H1 (cell line): ENCODE results near the gene STRA8. TPM values are rescaled to one million over a fixed set of nuclear protein-coding genes. Genes with fewer than 3 reads are reported as not detected.

ENCODE experiments used
- CTCF ChIA-PET: fragments of 300-600 bp; sonication (Branson Sonifier 250); formaldehyde crosslinking; loops from one replicate; lab custom pipeline; 2021; ENCODE audit not compliant: partially characterized antibody; lab: Charles Lee
- POLR2A ChIA-PET: fragments of 300-600 bp; sonication (Branson Sonifier 250); formaldehyde crosslinking; loops from one replicate; lab custom pipeline; 2021; ENCODE audit warnings: inconsistent platforms; ENCODE audit not compliant: partially characterized antibody; lab: Charles Lee
- DNase-seq, 2 experiments: peaks; one replicate each; pipeline versions ENCODE4 v3.0.0 to v3.0.0-alpha.2; 2010 to 2022; ENCODE audit warnings: low spot score in 2 of 2, low read depth in 1 of 2, mixed read lengths in 1 of 2
- FAIRE-seq: peaks from 2 replicates; lab custom pipeline; 2011; peaks lifted over from hg19 to GRCh38; lab: Jason Lieb, UNC
- H2AFZ ChIP-seq: 2 replicates; pipeline ENCODE4 v1.8.1; 2012; ENCODE audit warnings: low read length, inconsistent platforms
- H2AK5ac ChIP-seq: 2 replicates; pipeline ENCODE4 v1.6.1; 2013; ENCODE audit warnings: low read depth, low read length
- H2BK120ac ChIP-seq: replicated peaks from 2 replicates; pipeline ENCODE3; 2013; ENCODE audit warnings: low read depth, low read length, inconsistent platforms
- H2BK12ac ChIP-seq: 2 replicates; pipeline ENCODE4 v1.6.1; 2013; ENCODE audit warnings: low read depth, low read length
- H2BK15ac ChIP-seq: 2 replicates; pipeline ENCODE4 v1.6.1; 2013; ENCODE audit warnings: low read length
- H2BK20ac ChIP-seq: 2 replicates; pipeline ENCODE4 v1.6.1; 2013; ENCODE audit warnings: low read length
- H2BK5ac ChIP-seq: 2 replicates; pipeline ENCODE4 v1.6.1; 2013; ENCODE audit warnings: low read depth, low read length
- H3K14ac ChIP-seq: 2 replicates; pipeline ENCODE4 v1.6.1; 2013; ENCODE audit warnings: inconsistent platforms; ENCODE audit not compliant: insufficient read length
- H3K18ac ChIP-seq: 2 replicates; pipeline ENCODE4 v1.6.1; 2013; ENCODE audit warnings: low read length; ENCODE audit errors: extremely low read depth
- H3K23ac ChIP-seq: 2 replicates; pipeline ENCODE4 v1.6.1; 2013; ENCODE audit warnings: inconsistent platforms; ENCODE audit not compliant: insufficient read length
- H3K23me2 ChIP-seq: 2 replicates; pipeline ENCODE4 v1.6.1; 2013; ENCODE audit warnings: low read depth, low read length
- H3K27ac ChIP-seq: 2 replicates; pipeline ENCODE4 v1.6.1; 2011; ENCODE audit warnings: low read depth, low read length, inconsistent platforms
- H3K27me3 ChIP-seq, 4 experiments: replicated peaks in 1 of 4; 1 replicate in 1 of 4; 2 replicates in 3 of 4; pipeline versions ENCODE4 v1.6.1 to v1.8.1; 2011 to 2013; ENCODE audit warnings: low read length in 3 of 4, mild to moderate bottlenecking in 3 of 4, inconsistent platforms in 2 of 4, mixed read lengths in 2 of 4, moderate library complexity in 1 of 4; ENCODE audit not compliant: control insufficient read depth in 3 of 4, insufficient read depth in 3 of 4; ENCODE audit errors: extremely low read depth in 1 of 4
- H3K36me3 ChIP-seq, 4 experiments: 2 replicates each; pipeline versions ENCODE4 v1.6.1 to v1.8.1; 2011 to 2013; ENCODE audit warnings: mild to moderate bottlenecking in 4 of 4, low read length in 3 of 4, moderate library complexity in 2 of 4, control low read depth in 1 of 4, inconsistent platforms in 1 of 4; ENCODE audit not compliant: insufficient read depth in 4 of 4, control insufficient read depth in 2 of 4
- H3K4ac ChIP-seq: replicated peaks from 2 replicates; pipeline ENCODE3; 2013; ENCODE audit warnings: low read length, low read depth, mixed read lengths, inconsistent platforms; ENCODE audit not compliant: insufficient read length
- H3K4me1 ChIP-seq, 4 experiments: replicated peaks in 1 of 4; 1 replicate in 1 of 4; 2 replicates in 3 of 4; pipeline versions ENCODE4 v1.6.1 to v1.8.1; 2011 to 2013; ENCODE audit warnings: low read length in 3 of 4, inconsistent platforms in 2 of 4, mixed read lengths in 1 of 4; ENCODE audit not compliant: insufficient read depth in 4 of 4, control insufficient read depth in 3 of 4
- H3K4me2 ChIP-seq, 2 experiments: 2 replicates each; pipeline versions ENCODE4 v1.6.1 to v1.8.1; 2011 to 2013; ENCODE audit warnings: low read depth in 2 of 2, low read length in 2 of 2, control low read depth in 1 of 2, inconsistent platforms in 1 of 2, mild to moderate bottlenecking in 1 of 2; ENCODE audit not compliant: insufficient read depth in 1 of 2
- H3K4me3 ChIP-seq, 4 experiments: fragments of 200-600, 300-600 bp in 1 of 4; sonication (generic), shearing (Covaris generic), sonication (Bioruptor Twin) in 1 of 4; 2 replicates each; pipeline versions ENCODE4 v1.5.1 to v1.8.1; 2011 to 2016; ENCODE audit warnings: low read length in 4 of 4, low read depth in 3 of 4, control low read depth in 2 of 4, inconsistent platforms in 2 of 4, mild to moderate bottlenecking in 2 of 4, mixed read lengths in 1 of 4, moderate library complexity in 1 of 4; ENCODE audit not compliant: insufficient read depth in 2 of 4; ENCODE audit errors: extremely low read depth in 1 of 4
- H3K56ac ChIP-seq: replicated peaks from 2 replicates; pipeline ENCODE3; 2013; ENCODE audit warnings: low read depth, mild to moderate bottlenecking, mixed read lengths, low read length, inconsistent platforms; ENCODE audit not compliant: insufficient read length
- H3K79me1 ChIP-seq: 2 replicates; pipeline ENCODE4 v1.6.1; 2013; ENCODE audit warnings: low read depth, low read length, control low read depth
- H3K79me2 ChIP-seq, 2 experiments: 2 replicates each; pipeline versions ENCODE4 v1.6.1 to v1.8.1; 2012 to 2013; ENCODE audit warnings: low read length in 2 of 2, mild to moderate bottlenecking in 2 of 2, inconsistent platforms in 1 of 2; ENCODE audit not compliant: insufficient read depth in 2 of 2, control insufficient read depth in 1 of 2
- H3K9ac ChIP-seq, 4 experiments: replicated peaks in 1 of 4; 1 replicate in 1 of 4; 2 replicates in 3 of 4; pipeline versions ENCODE4 v1.6.1 to v1.8.1; 2011 to 2013; ENCODE audit warnings: low read depth in 3 of 4, low read length in 3 of 4, control low read depth in 2 of 4, mild to moderate bottlenecking in 2 of 4, moderate library complexity in 2 of 4, inconsistent platforms in 1 of 4; ENCODE audit errors: extremely low read depth in 1 of 4
- H3K9me3 ChIP-seq, 2 experiments: 2 replicates each; pipeline versions ENCODE4 v1.6.1 to v1.8.1; 2012 to 2013; ENCODE audit warnings: mild to moderate bottlenecking in 2 of 2, moderate library complexity in 2 of 2, control low read depth in 1 of 2, inconsistent platforms in 1 of 2, low read depth in 1 of 2, low read length in 1 of 2, mixed read lengths in 1 of 2; ENCODE audit not compliant: insufficient read depth in 2 of 2
- H4K20me1 ChIP-seq, 2 experiments: replicated peaks in 1 of 2; 2 replicates each; pipeline versions ENCODE3 to v1.8.1; 2011 to 2013; ENCODE audit warnings: inconsistent platforms in 2 of 2, low read length in 2 of 2, mild to moderate bottlenecking in 1 of 2; ENCODE audit not compliant: insufficient read depth in 2 of 2, control insufficient read depth in 1 of 2
- H4K5ac ChIP-seq: 2 replicates; pipeline ENCODE4 v1.6.1; 2013; ENCODE audit warnings: low read length, low read depth, mixed read lengths, inconsistent platforms; ENCODE audit not compliant: insufficient read length
- H4K8ac ChIP-seq: 2 replicates; pipeline ENCODE4 v1.8.0; 2013; ENCODE audit warnings: mild to moderate bottlenecking, moderate library complexity, low read length, inconsistent platforms; ENCODE audit not compliant: insufficient read depth; ENCODE audit errors: extremely low read depth
- H4K91ac ChIP-seq: replicated peaks from 2 replicates; pipeline ENCODE3; 2013; ENCODE audit warnings: low read length, mixed read lengths, inconsistent platforms; ENCODE audit not compliant: insufficient read length
- CHD1 ChIP-seq: IDR thresholded peaks from 2 replicates; pipeline ENCODE4 v1.6.1; 2012; ENCODE audit warnings: low read depth, low read length, improper control_type of control experiment
- E2F6 ChIP-seq: IDR thresholded peaks from 2 replicates; pipeline ENCODE4 v1.6.1; 2012; ENCODE audit warnings: inconsistent platforms
- JUN ChIP-seq: IDR thresholded peaks from 2 replicates; pipeline ENCODE4 v1.6.1; 2011; ENCODE audit warnings: low read depth, mild to moderate bottlenecking, improper control_type of control experiment, low read length
- JUND ChIP-seq: IDR thresholded peaks from 2 replicates; pipeline ENCODE4 v1.6.1; 2011; ENCODE audit warnings: mild to moderate bottlenecking, improper control_type of control experiment, low read length
- RAD21 ChIP-seq, 2 experiments: IDR thresholded peaks in 1 of 2; conservative IDR thresholded peaks in 1 of 2; 2 replicates each; pipeline ENCODE4 v1.6.1; 2011; ENCODE audit warnings: low read depth in 2 of 2, low read length in 2 of 2, improper control_type of control experiment in 1 of 2, inconsistent platforms in 1 of 2, mild to moderate bottlenecking in 1 of 2, moderate library complexity in 1 of 2
- SAP30 ChIP-seq: fragments of 300-600 bp; sonication (generic); IDR thresholded peaks from 2 replicates; pipeline ENCODE4 v1.7.1; 2012; ENCODE audit warnings: low read length, moderate library complexity, mild to moderate bottlenecking, inconsistent platforms; ENCODE audit not compliant: insufficient read depth, insufficient replicate concordance
- SIX5 ChIP-seq: IDR thresholded peaks from 2 replicates; pipeline ENCODE4 v1.6.1; 2011; ENCODE audit warnings: mild to moderate bottlenecking, low read depth, low read length
- SP2 ChIP-seq: IDR thresholded peaks from 2 replicates; pipeline ENCODE4 v1.6.1; 2012; ENCODE audit warnings: mild to moderate bottlenecking, low read length, inconsistent platforms
- WGBS, 2 experiments: shearing (Covaris generic) in 1 of 2; methylation state at CpG; one replicate each; pipeline versions ENCODE4 v1.1.6 to v1.1.7; 2013 to 2015; ENCODE audit warnings: low lambda C conversion rate in 2 of 2, mixed read lengths in 2 of 2, inconsistent platforms in 1 of 2, low coverage in 1 of 2, missing lambda C conversion rate in 1 of 2; ENCODE audit not compliant: insufficient replicate concordance in 2 of 2, insufficient coverage in 1 of 2, insufficient read length in 1 of 2; ENCODE audit errors: extremely low coverage in 1 of 2, missing lambda C conversion rate in 1 of 2; 5-methylcytosine and 5-hydroxymethylcytosine counted together
- polyA plus RNA-seq, 7 experiments: library from polyadenylated mRNA; depleted of rRNA in 3 of 7; stranded (reverse) in 5 of 7; unstranded in 2 of 7; fragments of >200 nt in 5 of 7; fragments of 200-250 nt in 2 of 7; gene quantifications; 1 replicate in 5 of 7; 2 replicates in 1 of 7; 4 replicates in 1 of 7; pipeline versions ENCODE4 v1.2.1 to v1.2.3, GENCODE V29; 2011 to 2013; ENCODE audit warnings: missing spikeins in 2 of 7, mixed read lengths in 2 of 7
- total RNA-seq: library from RNA; stranded (reverse); fragmentation: NEBNext Ultra II Directional; extraction: Animal tissue kit (Norgen Biotek cat#: 25700); gene quantifications from 2 replicates; pipeline ENCODE4 v1.2.1, GENCODE V29; 2021

The STRA8 gene
- total and polyA plus RNA-seq, 2 of the 8 experiments (the other 6 are each of a cell fraction or from before 2014, with no cell fraction given): not detected

GRCh38 chr7:135275971-135276580 lies 42.4 kb downstream of the STRA8 start:
- H2BK5ac ChIP-seq: no peak overlapping the region
- no peak overlapping the region for H2BK15ac ChIP-seq
- no peak overlapping the region for H3K18ac ChIP-seq
- DNase-seq (no peak), FAIRE-seq (no peak)
- no peak overlapping the region for H3K9ac ChIP-seq
- H3K4me1 ChIP-seq: no peaks in the 10 kb centered on the region
- H3K23ac ChIP-seq: no peak overlapping the region
- H3K9me3 ChIP-seq: no peaks in the 10 kb centered on the region
- no peaks in the 10 kb centered on the region for H3K79me1 ChIP-seq
- H3K14ac ChIP-seq: no peak overlapping the region
- no peak overlapping the region for H3K4ac ChIP-seq
- no peaks in the 10 kb centered on the region for H3K23me2 ChIP-seq
- 88% methylated on average over 10 of the region's 10 CpGs; no CpG with 5 or more reads in 1 of the 2 experiments for WGBS, 2 experiments
- H2BK12ac ChIP-seq: no peak overlapping the region
- H3K4me2 ChIP-seq: no peak overlapping the region
- ChIA-PET CTCF (interaction anchor here (0.6 to 5.9 kb wide), 25 partner anchors 8 to 679 kb away, joined by 3 to 55 read pairs (median 8); no protein-coding TSS in a partner anchor), POLR2A (no interaction called here)
- TF ChIP-seq E2F6 (no peak), JUN (no peak), RAD21 (IDR thresholded peaks at IDR 0.05 in 1 of 2, conservative IDR thresholded peaks at IDR 0.05 in 1 of 2; ENCODE audit: low read depth in 2 of 2, low read length in 2 of 2) (no peak), SIX5 (no peak), SP2 (no peak), SAP30 (no peak), JUND (no peak), CHD1 (no peak)
- H3K79me2 ChIP-seq: no peaks in the 10 kb centered on the region
- no peak overlapping the region for H3K56ac ChIP-seq
- no peak overlapping the region for H4K8ac ChIP-seq
- H3K27ac ChIP-seq: no peak overlapping the region
- no peaks in the 10 kb centered on the region for H3K27me3 ChIP-seq
- no peak overlapping the region for H3K4me3 ChIP-seq
- no peaks in the 10 kb centered on the region for H4K20me1 ChIP-seq
- no peak overlapping the region for H2BK120ac ChIP-seq
- H2AK5ac ChIP-seq: no peak overlapping the region
- H3K36me3 ChIP-seq: no peaks in the 10 kb centered on the region
- H2AFZ ChIP-seq: no peak overlapping the region
- H4K91ac ChIP-seq: no peak overlapping the region
- no peak overlapping the region for H4K5ac ChIP-seq
- no peak overlapping the region for H2BK20ac ChIP-seq
